HG03196 (cell line): ENCODE measurements around the gene AKT1.
A peak's percentile ranks its signal among the peaks of the same experiment; 100 is the strongest.

Experiments
- ATAC-seq: cut with Tn5 transposase; IDR thresholded peaks from one replicate; pipeline ENCODE4 v1.9.1; 2021; ENCODE audit not compliant: unreplicated experiment

AKT1 gene

GRCh38 chr14:104800015-104800770 lies 4.6 kb upstream of the AKT1 start:
- ATAC-seq = peak; percentile 45

GRCh38 chr14:104799244-104800014 lies 3.9 kb upstream of the AKT1 start:
- no peak for ATAC-seq

- ATAC-seq = no peak
Observed at GRCh38 chr14:104798300-104799243, 3.0 kb upstream of the AKT1 start.

GRCh38 chr14:104797115-104798044 lies 1.8 kb upstream of the AKT1 start:
- ATAC-seq = no peak

- ATAC-seq = no peak
Observed at GRCh38 chr14:104796687-104797081, 1.1 kb upstream of the AKT1 start.

- no peak for ATAC-seq
Observed at GRCh38 chr14:104795781-104796686, 486 bp upstream of the AKT1 start.

- ATAC-seq = no peak
Observed at GRCh38 chr14:104794631-104794992, 936 bp downstream of the AKT1 start.

GRCh38 chr14:104794099-104794498 lies 1.4 kb downstream of the AKT1 start:
- no peak for ATAC-seq

GRCh38 chr14:104793703-104793959 lies 1.9 kb downstream of the AKT1 start:
- ATAC-seq = no peak

GRCh38 chr14:104792945-104793702 lies 2.4 kb downstream of the AKT1 start:
- no peak for ATAC-seq

GRCh38 chr14:104792101-104792884 lies 3.3 kb downstream of the AKT1 start:
- no peak for ATAC-seq

- no peak for ATAC-seq
Observed at GRCh38 chr14:104791425-104791824, 4.1 kb downstream of the AKT1 start.

- ATAC-seq = no peak
Observed at GRCh38 chr14:104789752-104790743, 5.5 kb downstream of the AKT1 start.

- ATAC-seq = no peak
Observed at GRCh38 chr14:104788873-104789663, 6.5 kb downstream of the AKT1 start.

- no peak for ATAC-seq
Observed at GRCh38 chr14:104788161-104788818, 7.3 kb downstream of the AKT1 start.

- no peak for ATAC-seq
Observed at GRCh38 chr14:104787736-104788135, 7.8 kb downstream of the AKT1 start.
